HG02571 (cell line): ENCODE data around the gene PCSK6.

Source experiments
- ATAC-seq: cut with Tn5 transposase; IDR thresholded peaks from one replicate; pipeline ENCODE4 v1.9.1; 2021; ENCODE audit warnings: mild to moderate bottlenecking, moderate library complexity; ENCODE audit not compliant: unreplicated experiment

PCSK6 gene

GRCh38 chr15:101483462-101483861 is 6.0 kb downstream of the PCSK6 start:
- no peak for ATAC-seq

GRCh38 chr15:101482526-101483371 is 6.8 kb downstream of the PCSK6 start:
- ATAC-seq: no peak

GRCh38 chr15:101481917-101482525 is 7.5 kb downstream of the PCSK6 start:
- no peak for ATAC-seq

- no peak for ATAC-seq
Measured at GRCh38 chr15:101481381-101481705, 8.2 kb downstream of the PCSK6 start.

- no peak for ATAC-seq
Measured at GRCh38 chr15:101480613-101481380, 8.7 kb downstream of the PCSK6 start.

GRCh38 chr15:101479851-101480612 is 9.5 kb downstream of the PCSK6 start:
- no peak for ATAC-seq

GRCh38 chr15:101479342-101479845 is 10.1 kb downstream of the PCSK6 start:
- no peak for ATAC-seq

- no peak for ATAC-seq
Measured at GRCh38 chr15:101478701-101479341, 10.7 kb downstream of the PCSK6 start.

GRCh38 chr15:101477851-101478362 is 11.6 kb downstream of the PCSK6 start:
- no peak for ATAC-seq

- ATAC-seq: no peak
Measured at GRCh38 chr15:101476756-101477155, 12.8 kb downstream of the PCSK6 start.

- no peak for ATAC-seq
Measured at GRCh38 chr15:101474983-101475382, 14.5 kb downstream of the PCSK6 start.

GRCh38 chr15:101474233-101474632 is 15.3 kb downstream of the PCSK6 start:
- ATAC-seq: no peak

- no peak for ATAC-seq
Measured at GRCh38 chr15:101472033-101472432, 17.5 kb downstream of the PCSK6 start.

- ATAC-seq: no peak
Measured at GRCh38 chr15:101470548-101471239, 18.8 kb downstream of the PCSK6 start.

- no peak for ATAC-seq
Measured at GRCh38 chr15:101469520-101470288, 19.8 kb downstream of the PCSK6 start.

GRCh38 chr15:101466188-101466587 is 23.3 kb downstream of the PCSK6 start:
- ATAC-seq: no peak

GRCh38 chr15:101464999-101465669 is 24.4 kb downstream of the PCSK6 start:
- ATAC-seq: no peak

GRCh38 chr15:101464256-101464998 is 25.1 kb downstream of the PCSK6 start:
- no peak for ATAC-seq
